ENCODE results near the gene TSNAX.

- TF ChIP-seq, protein P1, sequence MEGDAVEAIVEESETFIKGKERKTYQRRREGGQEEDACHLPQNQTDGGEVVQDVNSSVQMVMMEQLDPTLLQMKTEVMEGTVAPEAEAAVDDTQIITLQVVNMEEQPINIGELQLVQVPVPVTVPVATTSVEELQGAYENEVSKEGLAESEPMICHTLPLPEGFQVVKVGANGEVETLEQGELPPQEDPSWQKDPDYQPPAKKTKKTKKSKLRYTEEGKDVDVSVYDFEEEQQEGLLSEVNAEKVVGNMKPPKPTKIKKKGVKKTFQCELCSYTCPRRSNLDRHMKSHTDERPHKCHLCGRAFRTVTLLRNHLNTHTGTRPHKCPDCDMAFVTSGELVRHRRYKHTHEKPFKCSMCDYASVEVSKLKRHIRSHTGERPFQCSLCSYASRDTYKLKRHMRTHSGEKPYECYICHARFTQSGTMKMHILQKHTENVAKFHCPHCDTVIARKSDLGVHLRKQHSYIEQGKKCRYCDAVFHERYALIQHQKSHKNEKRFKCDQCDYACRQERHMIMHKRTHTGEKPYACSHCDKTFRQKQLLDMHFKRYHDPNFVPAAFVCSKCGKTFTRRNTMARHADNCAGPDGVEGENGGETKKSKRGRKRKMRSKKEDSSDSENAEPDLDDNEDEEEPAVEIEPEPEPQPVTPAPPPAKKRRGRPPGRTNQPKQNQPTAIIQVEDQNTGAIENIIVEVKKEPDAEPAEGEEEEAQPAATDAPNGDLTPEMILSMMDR (conservative IDR thresholded peaks at IDR 0.05) = no peak
- no peak for TF ChIP-seq ZFX (IDR thresholded peaks at IDR 0.05)
Observed at GRCh38 chr1:231515748-231516147, 12.7 kb upstream of the TSNAX start.
